T-helper 1 cell (primary cell): ENCODE data around the gene VAT1L.

ENCODE experiments used
- DNase-seq, 5 donors: peaks; one replicate each; pipeline ENCODE4 v3.0.0-alpha.2; 2012 to 2020

VAT1L gene

GRCh38 chr16:77836801-77837200 is 48.4 kb downstream of the VAT1L start:
- no peak for DNase-seq

GRCh38 chr16:77838597-77839255 is 50.4 kb downstream of the VAT1L start:
- DNase-seq, result no peak

GRCh38 chr16:77840093-77840492 is 51.7 kb downstream of the VAT1L start:
- no peak for DNase-seq

- DNase-seq, result no peak
Observed at GRCh38 chr16:77840673-77841501, 52.5 kb downstream of the VAT1L start.

- no peak for DNase-seq
Observed at GRCh38 chr16:77841502-77841763, 53.1 kb downstream of the VAT1L start.

- DNase-seq, result no peak
Observed at GRCh38 chr16:77842468-77842867, 54.1 kb downstream of the VAT1L start.

GRCh38 chr16:77843405-77843804 is 55.0 kb downstream of the VAT1L start:
- no peak for DNase-seq

- DNase-seq, result no peak
Observed at GRCh38 chr16:77844801-77845200, 56.4 kb downstream of the VAT1L start.

- no peak for DNase-seq
Observed at GRCh38 chr16:77849646-77850258, 61.4 kb downstream of the VAT1L start.

GRCh38 chr16:77850636-77851333 is 62.4 kb downstream of the VAT1L start:
- no peak for DNase-seq

- DNase-seq, result no peak
Observed at GRCh38 chr16:77853161-77853560, 64.8 kb downstream of the VAT1L start.

- DNase-seq, result no peak
Observed at GRCh38 chr16:77856438-77857160, 68.2 kb downstream of the VAT1L start.

GRCh38 chr16:77858060-77858459 is 69.7 kb downstream of the VAT1L start:
- no peak for DNase-seq

GRCh38 chr16:77859493-77860232 is 71.3 kb downstream of the VAT1L start:
- no peak for DNase-seq

GRCh38 chr16:77860953-77861352 is 72.6 kb downstream of the VAT1L start:
- DNase-seq, result no peak

GRCh38 chr16:77863250-77863649 is 74.9 kb downstream of the VAT1L start:
- DNase-seq, result no peak

- no peak for DNase-seq
Observed at GRCh38 chr16:77866752-77867151, 78.4 kb downstream of the VAT1L start.

- DNase-seq, result no peak
Observed at GRCh38 chr16:77868052-77868451, 79.7 kb downstream of the VAT1L start.

GRCh38 chr16:77868478-77868877 is 80.1 kb downstream of the VAT1L start:
- peak in 1 of 5 donors; percentile 49 for DNase-seq

GRCh38 chr16:77869997-77870813 is 81.8 kb downstream of the VAT1L start:
- DNase-seq, result no peak

GRCh38 chr16:77871932-77872331 is 83.6 kb downstream of the VAT1L start:
- DNase-seq, result no peak
